Endodermal cell (in vitro differentiated cells): ENCODE data around the gene BTBD9. TPM values are rescaled to one million over a fixed set of nuclear protein-coding genes. Genes with fewer than 3 reads are reported as not detected.

ENCODE experiments used
- DNase-seq: peaks from one replicate; pipeline ENCODE4 v3.0.0-alpha.2; 2017
- H3K27ac ChIP-seq: 2 replicates; pipeline ENCODE4 v1.5.1; 2013; ENCODE audit warnings: mild to moderate bottlenecking, low read depth, low read length, moderate library complexity
- H3K27me3 ChIP-seq: 2 replicates; pipeline ENCODE4 v1.6.1; 2013; ENCODE audit warnings: mild to moderate bottlenecking, low read length, moderate library complexity; ENCODE audit not compliant: insufficient read depth, control insufficient read depth, poor library complexity, severe bottlenecking
- H3K36me3 ChIP-seq: 2 replicates; pipeline ENCODE4 v1.7.0; 2013; ENCODE audit warnings: mild to moderate bottlenecking, low read length, moderate library complexity; ENCODE audit not compliant: control insufficient read depth, insufficient read depth
- H3K4me1 ChIP-seq: one replicate; pipeline ENCODE4 v1.7.0; 2013; ENCODE audit warnings: low read length; ENCODE audit not compliant: control insufficient read depth, insufficient read depth
- H3K4me3 ChIP-seq: 2 replicates; pipeline ENCODE4 v1.5.1; 2013; ENCODE audit warnings: mild to moderate bottlenecking, low read length, moderate library complexity
- H3K9ac ChIP-seq: 2 replicates; pipeline ENCODE4 v1.6.1; 2013; ENCODE audit warnings: mild to moderate bottlenecking, low read length, moderate library complexity; ENCODE audit not compliant: poor library complexity, severe bottlenecking; ENCODE audit errors: extremely low read depth
- H3K9me3 ChIP-seq: 2 replicates; pipeline ENCODE4 v1.6.1; 2013; ENCODE audit warnings: mild to moderate bottlenecking, low read length, moderate library complexity; ENCODE audit not compliant: control insufficient read depth
- H3K27ac Mint-ChIP-seq: 2 replicates; pipeline ENCODE4 v1.8.0; 2020; ENCODE audit warnings: mixed read lengths
- H3K27me3 Mint-ChIP-seq: 2 replicates; pipeline ENCODE4 v1.8.0; 2021; ENCODE audit warnings: mild to moderate bottlenecking, mixed read lengths; ENCODE audit not compliant: insufficient read depth
- H3K36me3 Mint-ChIP-seq: 2 replicates; pipeline ENCODE4 v1.8.0; 2020; ENCODE audit warnings: low read depth, mixed read lengths
- H3K4me1 Mint-ChIP-seq: 2 replicates; pipeline ENCODE4 v1.8.0; 2020; ENCODE audit warnings: mixed read lengths
- H3K4me3 Mint-ChIP-seq: 2 replicates; pipeline ENCODE4 v1.8.0; 2020; ENCODE audit warnings: mild to moderate bottlenecking, moderate library complexity, mixed read lengths
- H3K9me3 Mint-ChIP-seq: 2 replicates; pipeline ENCODE4 v1.8.0; 2020; ENCODE audit warnings: mild to moderate bottlenecking, mixed read lengths
- CTCF ChIP-seq: fragments of 200-600 bp; sonication (generic); conservative IDR thresholded peaks from 2 replicates; pipeline ENCODE4 v1.5.0; 2021; ENCODE audit warnings: antibody characterized with exemption, mild to moderate bottlenecking
- WGBS, 2 experiments: methylation state at CpG; one replicate each; pipeline versions ENCODE4 v1.1.5 to v1.1.7; 2013; ENCODE audit warnings: missing lambda C conversion rate in 2 of 2, mixed read lengths in 1 of 2; ENCODE audit not compliant: insufficient coverage in 1 of 2, insufficient read length in 1 of 2; 5-methylcytosine and 5-hydroxymethylcytosine counted together
- total RNA-seq, 2 donors: library from RNA; stranded (reverse); fragmentation: NEBNext Ultra II Directional in 1 of 2; extraction: Animal tissue kit (Norgen Biotek cat#: 25700) in 1 of 2; gene quantifications; 2 replicates in 1 of 2; 3 replicates in 1 of 2; pipeline ENCODE4 v1.2.1, GENCODE V29; 2021

Gene BTBD9
- total RNA-seq, 2 donors from 2014 or later = 7.6 to 12.3 TPM

DNA sequence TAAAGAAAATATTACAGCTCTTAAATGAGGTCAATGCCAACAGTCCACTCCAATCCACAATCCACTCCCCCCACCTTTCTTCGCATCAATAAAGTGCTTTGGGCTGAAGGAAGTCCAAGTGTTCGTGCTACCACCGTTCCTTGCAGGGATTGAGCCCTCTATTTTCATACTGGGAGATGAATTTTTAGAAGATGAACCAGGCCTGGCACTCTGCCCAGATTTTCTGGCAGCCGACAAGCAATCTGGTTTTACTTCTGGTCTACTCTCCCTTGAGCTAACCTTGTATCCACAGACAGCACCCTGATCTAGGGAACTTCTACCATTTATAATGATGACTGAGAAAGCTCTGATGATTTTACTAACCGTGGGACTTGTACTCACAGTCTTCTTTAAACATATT lies 72.3 kb downstream of the BTBD9 start:
- no peaks in the 10 kb centered on the region for H3K36me3 ChIP-seq
- no peak overlapping the region for H3K27ac ChIP-seq
- Mint-ChIP-seq H3K27me3 (no peaks in the 10 kb centered on the region), H3K4me3 (no peak overlapping the region), H3K36me3 (no peaks in the 10 kb centered on the region), H3K4me1 (peaks cover 33% of the 10 kb centered on the region), H3K9me3 (no peaks in the 10 kb centered on the region), H3K27ac (no peak overlapping the region)
- H3K9ac ChIP-seq = no peak overlapping the region
- H3K4me1 ChIP-seq = peaks cover 6% of the 10 kb centered on the region
- no peaks in the 10 kb centered on the region for H3K27me3 ChIP-seq
- TF ChIP-seq CTCF = no peak
- H3K9me3 ChIP-seq = no peaks in the 10 kb centered on the region
- no peak for DNase-seq
- 85 to 93% methylated on average over 3 to 4 of the region's 5 CpGs for WGBS, 2 experiments
- no peak overlapping the region for H3K4me3 ChIP-seq

DNA sequence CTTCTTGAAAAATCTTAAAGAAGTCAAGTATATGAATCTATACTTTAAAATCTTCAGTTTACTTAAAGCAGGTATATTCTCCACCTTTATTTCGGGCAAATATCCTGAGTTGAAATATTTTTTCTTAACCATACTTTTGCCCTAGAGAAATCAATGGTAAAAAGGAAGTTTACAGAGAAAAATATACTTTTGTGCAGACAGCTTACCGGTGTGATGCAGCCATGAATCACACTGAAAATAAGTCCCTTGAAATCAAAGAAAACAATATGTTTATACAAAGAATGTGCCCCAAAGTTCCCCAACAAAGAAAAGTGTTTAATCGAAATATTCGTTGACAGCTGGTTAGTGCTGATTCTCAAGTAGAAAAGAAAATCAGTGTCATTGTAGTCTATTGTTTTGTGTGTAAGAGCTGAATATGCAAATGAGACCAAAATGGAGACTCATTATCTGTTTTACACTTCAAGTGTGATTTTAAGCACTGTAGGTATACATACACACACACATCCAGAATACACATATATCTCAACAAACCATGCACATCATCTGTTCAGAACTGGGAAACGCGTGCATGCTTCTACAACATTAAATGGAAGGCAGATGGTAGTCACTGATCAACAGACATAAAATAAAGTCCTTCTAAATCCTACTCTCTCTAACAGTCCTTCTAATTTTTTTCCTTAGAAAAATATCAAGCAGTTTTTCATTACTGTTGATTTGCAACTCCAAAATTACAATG lies 73.3 kb downstream of the BTBD9 start:
- Mint-ChIP-seq H3K27me3 (no peaks in the 10 kb centered on the region), H3K4me3 (no peak overlapping the region), H3K36me3 (no peaks in the 10 kb centered on the region), H3K9me3 (no peaks in the 10 kb centered on the region), H3K4me1 (peaks cover 24% of the 10 kb centered on the region), H3K27ac (no peak overlapping the region)
- no peak for DNase-seq
- Histone ChIP-seq H3K9ac (no peak overlapping the region), H3K36me3 (no peaks in the 10 kb centered on the region), H3K27ac (no peak overlapping the region), H3K4me1 (no peaks in the 10 kb centered on the region), H3K4me3 (no peak overlapping the region), H3K27me3 (no peaks in the 10 kb centered on the region), H3K9me3 (no peaks in the 10 kb centered on the region)
- TF ChIP-seq CTCF = no peak
- 88 to 92% methylated on average over 5 to 6 of the region's 6 CpGs for WGBS, 2 experiments

- Histone ChIP-seq H3K27ac (no peak overlapping the region), H3K27me3 (no peaks in the 10 kb centered on the region), H3K36me3 (no peaks in the 10 kb centered on the region), H3K9ac (no peak overlapping the region), H3K9me3 (no peaks in the 10 kb centered on the region), H3K4me1 (no peaks in the 10 kb centered on the region), H3K4me3 (no peak overlapping the region)
- H3K27ac Mint-ChIP-seq = no peak overlapping the region
- DNase-seq = no peak
- H3K27me3 Mint-ChIP-seq = no peaks in the 10 kb centered on the region
- TF ChIP-seq CTCF = no peak
- H3K4me3 Mint-ChIP-seq = no peak overlapping the region
- no peaks in the 10 kb centered on the region for H3K36me3 Mint-ChIP-seq
- peaks cover 10% of the 10 kb centered on the region for H3K4me1 Mint-ChIP-seq
- 74 to 90% methylated on average over 4 of the region's 4 CpGs for WGBS, 2 experiments
- no peaks in the 10 kb centered on the region for H3K9me3 Mint-ChIP-seq
These were observed 75.4 kb downstream of the BTBD9 start for GRCh38 chr6:38564301-38564700.
